ENCODE data around the gene DPY19L1. TPM values are rescaled to one million over a fixed set of nuclear protein-coding genes. Genes with fewer than 3 reads are reported as not detected.
"Not testable (repeated sequence)": the region's sequence is repeated elsewhere in the genome, so short reads cannot be mapped to it uniquely, and the experiment has no call there.

DPY19L1 gene
- total RNA-seq, 1 donor from 2014 or later: 46.4 TPM

DNA sequence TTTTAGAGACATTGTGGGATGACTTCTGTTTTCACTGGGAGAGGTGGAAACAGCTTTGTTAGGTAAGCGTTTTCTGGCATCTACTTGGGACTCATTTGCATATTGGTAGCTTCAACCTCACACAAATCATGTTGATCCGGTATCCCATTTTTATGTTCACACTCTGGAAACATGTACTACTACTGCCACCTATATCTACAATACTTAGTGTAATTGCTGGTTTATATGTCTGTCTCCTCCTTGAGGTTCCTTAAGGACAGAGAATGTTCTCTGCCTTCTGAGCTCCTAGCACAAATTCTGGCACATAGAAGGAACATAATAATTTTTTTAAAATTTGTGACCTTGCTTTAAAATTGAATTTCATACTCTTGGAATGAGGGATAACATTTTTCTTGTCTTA lies 28.1 kb upstream of the DPY19L1 start:
- H4K20me1 ChIP-seq (ENCODE audit: insufficient read depth, low read length); H3K27me3 Mint-ChIP-seq (ENCODE audit: low read depth, unreplicated experiment); H3K4me1 ChIP-seq (ENCODE audit: insufficient read depth, low read length); H3K4me3 Mint-ChIP-seq (ENCODE audit: unreplicated experiment); H3K9me3 Mint-ChIP-seq (ENCODE audit: unreplicated experiment); H3K9me3 ChIP-seq (ENCODE audit: insufficient read depth, low read depth, low read length); H3K36me3 Mint-ChIP-seq (ENCODE audit: low read depth, unreplicated experiment); H3K9ac ChIP-seq (ENCODE audit: low read length); DNase-seq (ENCODE audit: low read depth); H3K79me2 ChIP-seq (ENCODE audit: insufficient read depth, low read length); H3K27ac ChIP-seq (ENCODE audit: low read depth, low read length); FAIRE-seq; H3K4me1 Mint-ChIP-seq (ENCODE audit: low read depth, unreplicated experiment); H2AFZ ChIP-seq (ENCODE audit: low read depth, low read length); H3K4me3 ChIP-seq (ENCODE audit: insufficient read depth, low read depth, low read length); H3K27me3 ChIP-seq (ENCODE audit: insufficient read depth, low read length); H3K36me3 ChIP-seq (ENCODE audit: insufficient read depth, low read length); H3K27ac Mint-ChIP-seq (ENCODE audit: unreplicated experiment); H3K4me2 ChIP-seq (ENCODE audit: low read length): not testable (repeated sequence)

DNA sequence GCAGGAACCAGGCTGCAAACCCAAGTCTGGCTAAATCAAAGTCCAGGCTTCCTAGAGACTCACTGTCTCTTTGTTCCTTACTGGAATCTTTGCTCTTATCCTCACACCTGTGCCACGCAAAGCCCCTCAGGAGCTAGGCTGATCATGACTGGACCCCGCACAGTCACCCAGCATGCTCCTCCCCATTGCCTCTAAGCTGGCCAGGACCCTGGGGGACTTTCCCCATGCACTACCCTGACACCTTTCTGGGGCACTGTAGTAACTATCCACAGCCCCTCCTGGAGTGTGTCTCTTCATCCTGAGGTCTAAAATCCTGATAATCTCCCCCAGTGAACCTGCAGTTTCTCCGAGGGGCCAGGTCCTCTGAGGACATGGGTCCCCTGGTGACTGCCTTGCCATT lies 21.3 kb upstream of the DPY19L1 start:
- not testable (repeated sequence) for H3K27ac Mint-ChIP-seq (ENCODE audit: unreplicated experiment); FAIRE-seq; H3K4me3 Mint-ChIP-seq (ENCODE audit: unreplicated experiment)

DNA sequence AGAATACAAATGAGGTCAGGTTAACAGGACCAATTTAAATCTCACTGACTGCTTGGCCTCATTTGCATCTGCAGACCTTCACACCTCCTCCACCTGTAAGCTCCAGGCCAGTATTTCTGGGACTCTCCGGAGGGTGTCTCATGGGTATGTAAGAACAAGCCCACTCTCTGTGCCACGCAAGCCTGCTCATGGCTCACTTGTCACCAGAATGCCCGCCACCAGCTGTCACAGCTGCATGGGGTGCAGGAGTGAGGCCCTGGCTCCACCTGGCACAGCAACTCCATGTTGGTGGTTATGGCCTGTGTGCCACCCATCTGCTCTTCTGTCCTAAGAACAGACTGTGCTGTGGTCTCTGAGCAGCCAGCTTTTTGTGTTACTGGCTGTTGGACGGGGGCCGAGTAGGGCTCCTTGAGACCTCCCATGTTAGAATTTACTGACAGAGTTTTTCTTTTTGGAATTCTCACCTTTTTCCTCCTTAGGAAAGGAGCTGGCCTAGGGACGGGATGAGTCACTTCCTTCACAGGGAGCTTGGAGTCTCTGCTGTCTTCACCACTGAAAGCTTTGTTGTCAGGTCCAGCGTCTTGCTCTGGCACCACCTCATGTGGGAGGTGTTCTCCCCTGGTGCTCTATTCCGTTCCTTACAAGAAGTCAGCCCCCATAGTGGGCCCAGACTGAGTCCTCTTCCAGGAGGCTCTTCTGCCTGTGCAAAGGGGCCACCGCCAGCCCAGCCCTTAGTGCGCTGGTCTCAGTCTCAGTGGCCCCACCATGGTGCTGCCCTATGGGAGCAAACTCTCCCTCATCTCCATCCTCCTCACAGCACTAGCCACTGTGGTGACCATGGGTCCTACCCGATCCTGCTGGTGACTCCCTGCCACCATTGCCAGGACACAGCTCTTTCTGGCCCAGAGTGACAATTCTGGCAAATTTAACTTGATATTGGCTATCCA lies 20.5 kb upstream of the DPY19L1 start:
- not testable (repeated sequence) for H3K27ac ChIP-seq (ENCODE audit: low read depth, low read length); H3K27me3 Mint-ChIP-seq (ENCODE audit: low read depth, unreplicated experiment); H3K4me1 ChIP-seq (ENCODE audit: insufficient read depth, low read length); H3K9me3 Mint-ChIP-seq (ENCODE audit: unreplicated experiment); H3K36me3 ChIP-seq (ENCODE audit: insufficient read depth, low read length); H3K4me3 ChIP-seq (ENCODE audit: insufficient read depth, low read depth, low read length); H3K79me2 ChIP-seq (ENCODE audit: insufficient read depth, low read length); H3K4me3 Mint-ChIP-seq (ENCODE audit: unreplicated experiment); H2AFZ ChIP-seq (ENCODE audit: low read depth, low read length); H3K9me3 ChIP-seq (ENCODE audit: insufficient read depth, low read depth, low read length); H3K27ac Mint-ChIP-seq (ENCODE audit: unreplicated experiment); H3K9ac ChIP-seq (ENCODE audit: low read length); FAIRE-seq; H4K20me1 ChIP-seq (ENCODE audit: insufficient read depth, low read length); H3K36me3 Mint-ChIP-seq (ENCODE audit: low read depth, unreplicated experiment); H3K27me3 ChIP-seq (ENCODE audit: insufficient read depth, low read length)
- peak; percentile 6 for DNase-seq (ENCODE audit: low read depth)
- peak overlapping the region; percentile 11 for H3K4me2 ChIP-seq (ENCODE audit: low read length)
- peaks cover 24% of the 10 kb centered on the region for H3K4me1 Mint-ChIP-seq (ENCODE audit: low read depth, unreplicated experiment)

More for the DNA sequence above, 21.3 kb upstream of the DPY19L1 start:
- not testable (repeated sequence) for H3K27me3 ChIP-seq (ENCODE audit: insufficient read depth, low read length); H3K4me1 ChIP-seq (ENCODE audit: insufficient read depth, low read length); H3K36me3 ChIP-seq (ENCODE audit: insufficient read depth, low read length); H3K9me3 Mint-ChIP-seq (ENCODE audit: unreplicated experiment); H3K27me3 Mint-ChIP-seq (ENCODE audit: low read depth, unreplicated experiment); H3K9ac ChIP-seq (ENCODE audit: low read length); H3K36me3 Mint-ChIP-seq (ENCODE audit: low read depth, unreplicated experiment); H3K27ac ChIP-seq (ENCODE audit: low read depth, low read length); H3K4me3 ChIP-seq (ENCODE audit: insufficient read depth, low read depth, low read length); H2AFZ ChIP-seq (ENCODE audit: low read depth, low read length); H3K9me3 ChIP-seq (ENCODE audit: insufficient read depth, low read depth, low read length); DNase-seq (ENCODE audit: low read depth); H3K4me2 ChIP-seq (ENCODE audit: low read length); H4K20me1 ChIP-seq (ENCODE audit: insufficient read depth, low read length); H3K79me2 ChIP-seq (ENCODE audit: insufficient read depth, low read length)
- H3K4me1 Mint-ChIP-seq (ENCODE audit: low read depth, unreplicated experiment): peaks cover 16% of the 10 kb centered on the region

DNA sequence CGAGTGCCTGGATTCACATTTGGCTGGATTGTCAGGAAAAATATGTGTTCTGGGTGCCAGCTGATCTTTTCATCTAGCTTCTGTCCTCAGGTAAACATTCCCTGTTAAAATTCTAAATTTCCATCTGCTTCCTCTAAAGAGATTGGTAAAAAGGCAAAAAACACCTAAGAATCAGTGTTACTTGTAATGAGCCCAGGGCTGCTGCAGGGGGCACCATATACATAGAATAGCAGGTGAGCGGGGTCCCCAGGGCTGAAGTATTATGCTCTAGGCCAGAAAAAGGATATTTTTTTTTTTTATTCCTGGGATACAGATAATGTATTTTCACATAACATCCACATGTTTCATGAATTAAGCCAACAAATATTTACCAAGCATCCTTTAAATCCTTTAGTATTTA lies 18.4 kb upstream of the DPY19L1 start:
- peaks cover 30% of the 10 kb centered on the region for H3K4me1 Mint-ChIP-seq (ENCODE audit: low read depth, unreplicated experiment)
- H3K36me3 ChIP-seq (ENCODE audit: insufficient read depth, low read length); H3K27ac ChIP-seq (ENCODE audit: low read depth, low read length); H3K27me3 Mint-ChIP-seq (ENCODE audit: low read depth, unreplicated experiment); H3K9me3 Mint-ChIP-seq (ENCODE audit: unreplicated experiment); H3K4me3 ChIP-seq (ENCODE audit: insufficient read depth, low read depth, low read length); H4K20me1 ChIP-seq (ENCODE audit: insufficient read depth, low read length); H3K4me2 ChIP-seq (ENCODE audit: low read length); DNase-seq (ENCODE audit: low read depth); H2AFZ ChIP-seq (ENCODE audit: low read depth, low read length); FAIRE-seq; H3K27ac Mint-ChIP-seq (ENCODE audit: unreplicated experiment); H3K4me1 ChIP-seq (ENCODE audit: insufficient read depth, low read length); H3K4me3 Mint-ChIP-seq (ENCODE audit: unreplicated experiment); H3K9ac ChIP-seq (ENCODE audit: low read length); H3K36me3 Mint-ChIP-seq (ENCODE audit: low read depth, unreplicated experiment); H3K27me3 ChIP-seq (ENCODE audit: insufficient read depth, low read length); H3K79me2 ChIP-seq (ENCODE audit: insufficient read depth, low read length); H3K9me3 ChIP-seq (ENCODE audit: insufficient read depth, low read depth, low read length): not testable (repeated sequence)

DNA sequence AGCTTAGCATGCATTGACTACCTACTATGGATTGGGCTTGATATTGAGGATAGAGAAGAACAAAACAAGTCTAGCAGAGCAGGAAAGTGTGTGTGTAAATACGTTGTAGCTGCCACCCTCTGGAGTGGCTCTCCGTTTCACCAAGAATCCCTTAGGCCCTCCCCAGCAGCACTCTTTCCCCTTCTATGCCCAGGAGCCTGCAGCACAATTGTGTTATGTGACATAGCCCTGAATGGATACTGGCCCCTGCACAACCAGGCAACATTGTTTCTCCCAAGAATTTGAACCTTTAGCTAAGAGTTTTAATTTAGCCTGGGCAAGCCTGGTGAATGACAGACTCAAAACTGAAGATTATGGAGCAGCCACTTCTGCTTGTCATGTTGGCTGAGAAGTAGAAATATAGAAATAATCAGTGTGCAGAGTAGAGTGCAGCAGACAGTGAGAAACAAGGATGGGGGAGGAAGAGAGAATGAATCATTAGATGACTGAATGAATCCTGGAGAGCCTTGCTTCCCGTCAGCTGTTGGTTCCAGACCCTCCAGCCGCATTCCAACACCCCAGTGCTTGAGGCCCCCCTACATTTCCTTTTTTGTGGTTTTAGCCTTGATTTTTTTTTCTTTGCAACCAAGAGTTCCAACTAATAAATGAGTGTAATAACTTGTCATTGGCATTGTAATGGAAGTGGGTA lies 16.3 kb upstream of the DPY19L1 start:
- not testable (repeated sequence) for H3K9me3 Mint-ChIP-seq (ENCODE audit: unreplicated experiment); H3K27me3 ChIP-seq (ENCODE audit: insufficient read depth, low read length); H3K9me3 ChIP-seq (ENCODE audit: insufficient read depth, low read depth, low read length); H4K20me1 ChIP-seq (ENCODE audit: insufficient read depth, low read length); H3K36me3 Mint-ChIP-seq (ENCODE audit: low read depth, unreplicated experiment); H3K79me2 ChIP-seq (ENCODE audit: insufficient read depth, low read length); H3K4me1 ChIP-seq (ENCODE audit: insufficient read depth, low read length); H2AFZ ChIP-seq (ENCODE audit: low read depth, low read length); H3K9ac ChIP-seq (ENCODE audit: low read length); H3K27me3 Mint-ChIP-seq (ENCODE audit: low read depth, unreplicated experiment); H3K36me3 ChIP-seq (ENCODE audit: insufficient read depth, low read length); FAIRE-seq; H3K4me3 ChIP-seq (ENCODE audit: insufficient read depth, low read depth, low read length); H3K27ac ChIP-seq (ENCODE audit: low read depth, low read length)
- peak; percentile 64 for DNase-seq (ENCODE audit: low read depth)
- peak overlapping the region; percentile 95 for H3K27ac Mint-ChIP-seq (ENCODE audit: unreplicated experiment)
- peak overlapping the region; percentile 74 for H3K4me2 ChIP-seq (ENCODE audit: low read length)
- peaks cover 30% of the 10 kb centered on the region for H3K4me1 Mint-ChIP-seq (ENCODE audit: low read depth, unreplicated experiment)
- peak overlapping the region; percentile 13 for H3K4me3 Mint-ChIP-seq (ENCODE audit: unreplicated experiment)

DNA sequence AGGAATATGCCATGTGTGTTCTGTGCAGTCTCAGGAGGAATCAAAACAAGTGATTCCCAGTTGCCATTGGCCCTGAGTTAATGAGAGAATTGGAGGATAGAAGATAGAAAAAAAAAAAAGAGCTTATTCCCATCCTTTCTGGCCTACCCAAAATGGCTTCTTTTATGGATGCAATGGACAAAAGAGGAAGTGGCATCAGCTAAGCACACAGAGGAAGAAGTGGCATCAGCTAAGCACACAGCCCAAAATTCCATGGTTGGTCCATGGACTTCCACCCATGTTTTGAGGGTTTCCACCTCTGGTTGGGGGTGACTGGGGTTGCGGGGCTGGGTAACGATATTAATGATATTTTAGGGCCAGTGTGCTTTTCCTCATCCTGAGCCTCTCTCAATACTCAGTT lies 11.1 kb upstream of the DPY19L1 start:
- H4K20me1 ChIP-seq (ENCODE audit: insufficient read depth, low read length); H3K36me3 ChIP-seq (ENCODE audit: insufficient read depth, low read length); H3K27me3 ChIP-seq (ENCODE audit: insufficient read depth, low read length); H3K27ac ChIP-seq (ENCODE audit: low read depth, low read length); H3K36me3 Mint-ChIP-seq (ENCODE audit: low read depth, unreplicated experiment); H3K4me3 Mint-ChIP-seq (ENCODE audit: unreplicated experiment); H3K4me3 ChIP-seq (ENCODE audit: insufficient read depth, low read depth, low read length); H3K9me3 Mint-ChIP-seq (ENCODE audit: unreplicated experiment); H3K27ac Mint-ChIP-seq (ENCODE audit: unreplicated experiment); H3K79me2 ChIP-seq (ENCODE audit: insufficient read depth, low read length); H2AFZ ChIP-seq (ENCODE audit: low read depth, low read length); H3K4me2 ChIP-seq (ENCODE audit: low read length); H3K9ac ChIP-seq (ENCODE audit: low read length); H3K4me1 ChIP-seq (ENCODE audit: insufficient read depth, low read length); DNase-seq (ENCODE audit: low read depth); H3K9me3 ChIP-seq (ENCODE audit: insufficient read depth, low read depth, low read length); FAIRE-seq: not testable (repeated sequence)
- Mint-ChIP-seq H3K27me3 (ENCODE audit: low read depth, unreplicated experiment) (peaks cover 15% of the 10 kb centered on the region), H3K4me1 (ENCODE audit: low read depth, unreplicated experiment) (peaks cover 12% of the 10 kb centered on the region)

Data from astrocyte (in vitro differentiated cells and primary cell).